A549 (cell line): ENCODE data around the gene GNLY.

Source experiments
- BHLHE40 ChIP-seq: IDR thresholded peaks from 2 replicates; pipeline ENCODE4 v1.6.1; 2012; ENCODE audit warnings: low read depth, low read length, inconsistent platforms
- CEBPB ChIP-seq, 2 experiments: fragments of >200 bp in 1 of 2; sonication (Bioruptor Twin) in 1 of 2; formaldehyde crosslinking in 1 of 2; IDR thresholded peaks; 2 replicates each; pipeline ENCODE4 v1.6.1; 2012 to 2016
- HDAC2 ChIP-seq: fragments of 200-600 bp; sonication (generic); IDR thresholded peaks from 2 replicates; pipeline ENCODE4 v1.6.1; 2016
- PHF8 ChIP-seq: fragments of 200-600 bp; sonication (generic); IDR thresholded peaks from 2 replicates; pipeline ENCODE4 v1.6.1; 2016; ENCODE audit warnings: low read depth, mild to moderate bottlenecking, antibody characterized with exemption, moderate library complexity, borderline replicate concordance
- POLR2A ChIP-seq: IDR thresholded peaks from 2 replicates; pipeline ENCODE4 v1.6.1; 2012; ENCODE audit warnings: mild to moderate bottlenecking, low read length
- TF ChIP-seq, protein P1 (sequence below): fragments of >200 bp; sonication (Bioruptor Twin); formaldehyde crosslinking; IDR thresholded peaks from 3 replicates; pipeline ENCODE4 v1.5.1; 2016
- TF ChIP-seq, protein P2 (sequence below): IDR thresholded peaks from 2 replicates; pipeline ENCODE4 v1.6.1; 2012
- TF ChIP-seq, protein P3 (sequence below): fragments of >200 bp; sonication (Bioruptor Twin); formaldehyde crosslinking; IDR thresholded peaks from 3 replicates; pipeline ENCODE4 v1.6.1; 2016

DNA sequence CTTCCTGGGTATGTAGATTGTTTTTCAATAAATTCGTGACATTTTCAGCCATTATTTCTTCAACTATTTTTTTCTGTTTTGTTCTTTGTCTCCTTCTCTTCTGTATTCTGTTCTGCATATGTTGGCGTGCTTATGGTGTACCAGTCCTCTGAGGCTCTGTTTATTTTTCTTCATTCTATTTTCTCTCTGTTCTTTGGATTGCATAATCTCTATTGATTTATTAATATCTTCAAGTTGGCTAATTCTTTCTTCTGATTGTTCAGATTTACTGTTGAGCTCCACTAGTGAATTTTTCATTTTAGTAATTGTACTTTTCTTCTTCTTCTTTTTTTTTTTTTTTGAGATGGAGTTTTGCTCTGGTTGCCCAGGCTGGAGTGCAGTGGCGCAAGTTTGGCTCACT is 9.9 kb downstream of the GNLY start:
- TF ChIP-seq BHLHE40: no peak
- TF ChIP-seq HDAC2: no peak
- TF ChIP-seq, protein P1, sequence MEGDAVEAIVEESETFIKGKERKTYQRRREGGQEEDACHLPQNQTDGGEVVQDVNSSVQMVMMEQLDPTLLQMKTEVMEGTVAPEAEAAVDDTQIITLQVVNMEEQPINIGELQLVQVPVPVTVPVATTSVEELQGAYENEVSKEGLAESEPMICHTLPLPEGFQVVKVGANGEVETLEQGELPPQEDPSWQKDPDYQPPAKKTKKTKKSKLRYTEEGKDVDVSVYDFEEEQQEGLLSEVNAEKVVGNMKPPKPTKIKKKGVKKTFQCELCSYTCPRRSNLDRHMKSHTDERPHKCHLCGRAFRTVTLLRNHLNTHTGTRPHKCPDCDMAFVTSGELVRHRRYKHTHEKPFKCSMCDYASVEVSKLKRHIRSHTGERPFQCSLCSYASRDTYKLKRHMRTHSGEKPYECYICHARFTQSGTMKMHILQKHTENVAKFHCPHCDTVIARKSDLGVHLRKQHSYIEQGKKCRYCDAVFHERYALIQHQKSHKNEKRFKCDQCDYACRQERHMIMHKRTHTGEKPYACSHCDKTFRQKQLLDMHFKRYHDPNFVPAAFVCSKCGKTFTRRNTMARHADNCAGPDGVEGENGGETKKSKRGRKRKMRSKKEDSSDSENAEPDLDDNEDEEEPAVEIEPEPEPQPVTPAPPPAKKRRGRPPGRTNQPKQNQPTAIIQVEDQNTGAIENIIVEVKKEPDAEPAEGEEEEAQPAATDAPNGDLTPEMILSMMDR: no peak
- no peak for TF ChIP-seq POLR2A
- TF ChIP-seq, protein P2, sequence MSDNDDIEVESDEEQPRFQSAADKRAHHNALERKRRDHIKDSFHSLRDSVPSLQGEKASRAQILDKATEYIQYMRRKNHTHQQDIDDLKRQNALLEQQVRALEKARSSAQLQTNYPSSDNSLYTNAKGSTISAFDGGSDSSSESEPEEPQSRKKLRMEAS: no peak
- 0 out of 4 replicates have a peak, but pooled peaks of 1 of the 2 experiments have one; percentile 6 for TF ChIP-seq CEBPB (IDR thresholded peaks at IDR 0.05)
- TF ChIP-seq, protein P3, sequence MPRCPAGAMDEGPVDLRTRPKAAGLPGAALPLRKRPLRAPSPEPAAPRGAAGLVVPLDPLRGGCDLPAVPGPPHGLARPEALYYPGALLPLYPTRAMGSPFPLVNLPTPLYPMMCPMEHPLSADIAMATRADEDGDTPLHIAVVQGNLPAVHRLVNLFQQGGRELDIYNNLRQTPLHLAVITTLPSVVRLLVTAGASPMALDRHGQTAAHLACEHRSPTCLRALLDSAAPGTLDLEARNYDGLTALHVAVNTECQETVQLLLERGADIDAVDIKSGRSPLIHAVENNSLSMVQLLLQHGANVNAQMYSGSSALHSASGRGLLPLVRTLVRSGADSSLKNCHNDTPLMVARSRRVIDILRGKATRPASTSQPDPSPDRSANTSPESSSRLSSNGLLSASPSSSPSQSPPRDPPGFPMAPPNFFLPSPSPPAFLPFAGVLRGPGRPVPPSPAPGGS: no peak
- no peak for TF ChIP-seq PHF8
